NOMO-1 treated with DMSO at 0.1 percent for 48 hours (cell line): ENCODE data around the gene GDI1.
"Not testable (repeated sequence)": the region's sequence is repeated elsewhere in the genome, so short reads cannot be mapped to it uniquely, and the experiment has no call there.

Experiments
- DNase-seq: peaks from one replicate; lab custom pipeline; 2025; ENCODE audit not compliant: unreplicated experiment; lab: John Stamatoyannopoulos, UW

Gene GDI1

DNA sequence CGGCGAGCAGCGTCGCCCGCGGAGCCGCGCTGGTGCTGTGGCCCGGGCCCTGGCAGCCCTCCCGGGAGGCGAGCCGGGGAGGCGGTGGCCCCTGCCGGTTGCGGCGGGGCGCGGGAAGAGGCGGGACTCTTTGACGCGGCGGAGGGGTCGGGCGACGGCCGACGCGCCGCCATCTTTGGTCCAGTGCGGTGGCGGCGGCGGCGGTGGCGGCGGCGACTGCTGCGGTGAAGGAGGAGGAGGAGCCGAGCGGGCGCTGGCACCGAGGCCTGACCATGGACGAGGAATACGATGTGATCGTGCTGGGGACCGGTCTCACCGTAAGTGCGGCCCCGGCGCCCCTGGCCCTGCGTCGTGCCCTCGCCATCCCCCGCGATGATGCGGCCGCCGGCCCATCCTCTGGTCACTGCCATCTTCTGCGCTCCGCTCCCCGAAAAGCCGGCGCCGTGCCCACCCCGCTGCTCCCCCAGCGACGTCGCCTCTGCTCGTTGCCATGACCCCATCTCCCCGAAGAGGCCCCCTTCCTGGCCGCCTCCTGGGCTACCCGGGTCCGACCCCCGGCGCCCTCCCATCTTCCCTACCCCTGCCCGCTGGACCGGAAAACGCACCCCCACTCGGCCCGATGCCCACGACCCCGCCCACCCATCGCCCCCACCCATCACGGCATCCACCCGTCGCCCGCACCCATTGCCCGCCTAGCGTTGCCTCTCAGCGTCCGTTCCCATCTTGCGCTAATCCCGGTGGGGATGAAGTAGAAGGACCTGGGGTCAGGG is at the start of gene GDI1:
Gene GDI1, plus strand, starts transcription at position 172 of the 770 bp plus-strand sequence. Its CDS starts 101 bp downstream, at position 273.
- DNase-seq = no peak

- DNase-seq = not testable (repeated sequence)
These were observed 48.9 kb upstream of the GDI1 start for GRCh38 chrX:154388094-154388493.

GRCh38 chrX:154388649-154389048 is 48.3 kb upstream of the GDI1 start:
- not testable (repeated sequence) for DNase-seq

DNA sequence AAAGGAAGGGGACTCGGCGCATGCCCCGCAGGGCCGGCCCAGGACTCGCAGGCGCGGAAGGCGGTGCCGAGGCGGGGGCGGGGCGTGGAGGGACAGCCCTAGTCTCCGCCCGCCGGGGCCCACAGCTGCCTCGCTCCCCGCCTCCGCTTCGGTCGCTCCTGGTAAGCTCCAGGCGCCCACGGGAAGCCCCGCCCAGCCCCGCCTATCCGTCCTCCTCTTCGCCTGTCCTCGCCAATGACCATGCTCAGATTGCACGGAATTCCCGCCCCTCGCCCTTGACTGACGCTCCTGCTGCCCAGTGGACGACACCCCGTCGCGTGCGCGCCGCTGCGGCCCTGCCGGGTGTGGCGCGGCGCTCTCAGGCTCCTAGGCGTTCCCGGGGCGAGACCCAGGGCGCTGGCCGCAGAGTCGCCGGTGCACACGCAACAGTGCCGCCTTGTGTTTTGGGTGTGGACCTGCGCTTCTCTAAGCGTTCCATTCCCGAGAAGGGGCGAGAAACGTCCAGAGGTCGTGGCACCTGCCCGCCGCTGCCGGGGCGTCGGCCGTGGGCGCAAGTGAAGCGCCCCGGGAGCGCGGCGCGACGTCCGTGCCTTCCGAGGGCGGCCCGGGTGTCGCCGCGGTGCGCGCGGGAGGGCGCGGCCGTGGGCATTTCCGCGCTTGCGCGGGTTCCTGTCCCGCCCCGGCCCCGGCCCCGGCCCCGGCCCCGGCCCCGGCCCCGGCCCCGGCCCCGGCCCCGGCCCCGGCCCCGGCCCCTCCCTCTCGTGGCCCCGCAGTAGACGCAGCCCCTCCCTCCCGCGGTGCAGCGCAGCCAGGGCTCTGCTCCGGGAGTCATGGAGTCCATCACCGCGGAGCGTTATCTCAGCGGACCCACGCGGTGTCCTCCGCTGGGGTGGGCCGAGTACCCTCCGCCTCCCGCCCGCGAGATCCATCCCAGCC is 46.9 kb upstream of the GDI1 start:
- DNase-seq = not testable (repeated sequence)

GRCh38 chrX:154396363-154396762 is 40.6 kb upstream of the GDI1 start:
- not testable (repeated sequence) for DNase-seq

DNA sequence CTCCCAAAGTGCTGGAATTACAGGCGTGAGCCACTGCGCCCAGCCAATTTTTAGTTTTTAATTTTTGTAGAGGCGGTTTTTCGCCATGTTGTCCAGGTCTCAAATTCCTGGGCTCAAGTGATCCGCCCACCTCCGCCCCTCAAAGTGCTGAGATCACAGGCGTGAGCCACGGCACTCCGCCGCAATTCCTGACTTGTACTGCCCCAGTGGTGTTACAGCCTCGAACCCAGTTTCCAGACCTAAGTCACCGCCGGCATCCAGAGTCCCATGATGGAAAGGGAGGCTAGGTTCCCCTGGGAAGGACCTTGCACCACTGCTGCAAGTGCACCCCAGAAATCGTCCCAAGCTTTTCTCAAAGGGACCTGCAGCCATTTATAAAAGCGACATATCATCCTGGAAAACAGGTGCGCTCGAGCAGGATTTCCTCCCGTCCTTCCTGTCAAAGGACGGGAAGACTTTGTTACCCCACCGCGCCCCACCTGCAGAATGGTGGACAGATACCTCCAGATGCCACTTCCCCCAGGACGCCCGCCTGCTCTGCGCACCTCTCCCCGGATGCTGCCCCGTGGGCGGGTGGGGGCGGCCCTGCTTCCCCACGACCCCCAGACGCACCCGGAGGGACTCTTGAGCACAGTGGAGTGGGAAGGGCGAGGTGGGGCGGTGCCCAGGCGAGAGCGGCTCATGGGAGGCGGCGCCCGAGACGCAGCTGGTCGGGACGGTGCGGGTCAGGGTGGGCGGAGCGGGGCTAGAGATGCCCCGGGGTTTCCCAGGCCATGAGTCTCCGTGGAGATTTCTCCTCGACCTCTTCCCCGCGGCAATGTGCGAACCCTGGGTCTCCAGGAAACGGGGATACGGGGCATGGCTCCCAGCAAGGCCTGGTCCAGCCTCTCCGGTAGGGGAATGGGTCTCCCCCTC is 39.7 kb upstream of the GDI1 start:
- peak; percentile 39 for DNase-seq

DNA sequence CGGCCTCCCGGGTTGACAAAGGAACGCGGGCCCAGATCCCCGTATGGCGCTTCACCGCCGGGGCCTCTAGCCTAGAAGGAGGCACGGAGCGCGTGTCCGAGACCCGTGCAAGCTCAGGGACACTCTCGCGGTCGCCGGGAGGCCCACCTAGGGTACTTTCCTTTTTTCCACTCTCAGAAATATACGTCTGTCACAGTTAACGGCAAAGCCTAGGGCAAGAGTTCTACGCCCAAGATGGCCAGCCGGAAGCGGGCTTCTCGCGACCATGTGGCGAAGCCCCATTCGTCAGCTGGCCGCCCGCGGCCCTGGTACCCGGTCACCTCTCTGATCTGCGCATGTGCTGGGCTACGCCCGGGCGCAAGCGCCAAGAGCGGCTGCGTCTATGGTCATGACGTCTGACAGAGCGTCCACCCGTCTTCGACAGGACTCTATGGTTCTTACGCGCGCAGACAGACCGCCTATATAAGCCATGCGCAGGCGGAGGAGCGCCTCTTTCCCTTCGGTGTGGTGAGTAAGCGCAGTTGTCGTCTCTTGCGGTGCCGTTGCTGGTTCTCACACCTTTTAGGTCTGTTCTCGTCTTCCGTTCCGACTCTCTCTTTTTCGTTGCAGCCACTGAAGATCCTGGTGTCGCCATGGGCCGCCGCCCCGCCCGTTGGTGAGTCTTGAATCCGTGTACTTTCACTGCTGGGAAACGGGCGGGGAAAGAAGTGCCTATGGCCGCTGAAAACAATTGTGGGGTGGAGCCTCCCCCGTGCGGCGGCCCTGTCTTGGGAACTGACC is 38.9 kb upstream of the GDI1 start, which contains the start of gene RPL10:
Gene RPL10, plus strand, starts transcription at position 490 of the 780 bp plus-strand sequence. Its CDS starts 143 bp downstream, at position 633.
- DNase-seq = peak; percentile 88

GRCh38 chrX:154398668-154399526 is 38.1 kb upstream of the GDI1 start:
- peak; percentile 66 for DNase-seq

GRCh38 chrX:154399527-154400368 is 37.2 kb upstream of the GDI1 start:
- no peak for DNase-seq

DNA sequence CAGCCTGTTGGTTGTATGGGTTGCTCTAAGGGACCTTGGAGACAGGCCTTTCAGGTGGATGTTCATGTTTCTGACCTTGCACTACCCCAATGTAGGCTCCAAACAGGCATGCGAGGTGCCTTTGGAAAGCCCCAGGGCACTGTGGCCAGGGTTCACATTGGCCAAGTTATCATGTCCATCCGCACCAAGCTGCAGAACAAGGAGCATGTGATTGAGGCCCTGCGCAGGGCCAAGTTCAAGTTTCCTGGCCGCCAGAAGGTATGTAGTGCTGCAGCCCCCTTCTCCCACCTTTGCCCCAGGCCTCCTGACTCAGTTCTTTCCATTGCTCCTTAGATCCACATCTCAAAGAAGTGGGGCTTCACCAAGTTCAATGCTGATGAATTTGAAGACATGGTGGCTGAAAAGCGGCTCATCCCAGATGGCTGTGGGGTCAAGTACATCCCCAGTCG is 36.6 kb upstream of the GDI1 start:
- DNase-seq = not testable (repeated sequence)

DNA sequence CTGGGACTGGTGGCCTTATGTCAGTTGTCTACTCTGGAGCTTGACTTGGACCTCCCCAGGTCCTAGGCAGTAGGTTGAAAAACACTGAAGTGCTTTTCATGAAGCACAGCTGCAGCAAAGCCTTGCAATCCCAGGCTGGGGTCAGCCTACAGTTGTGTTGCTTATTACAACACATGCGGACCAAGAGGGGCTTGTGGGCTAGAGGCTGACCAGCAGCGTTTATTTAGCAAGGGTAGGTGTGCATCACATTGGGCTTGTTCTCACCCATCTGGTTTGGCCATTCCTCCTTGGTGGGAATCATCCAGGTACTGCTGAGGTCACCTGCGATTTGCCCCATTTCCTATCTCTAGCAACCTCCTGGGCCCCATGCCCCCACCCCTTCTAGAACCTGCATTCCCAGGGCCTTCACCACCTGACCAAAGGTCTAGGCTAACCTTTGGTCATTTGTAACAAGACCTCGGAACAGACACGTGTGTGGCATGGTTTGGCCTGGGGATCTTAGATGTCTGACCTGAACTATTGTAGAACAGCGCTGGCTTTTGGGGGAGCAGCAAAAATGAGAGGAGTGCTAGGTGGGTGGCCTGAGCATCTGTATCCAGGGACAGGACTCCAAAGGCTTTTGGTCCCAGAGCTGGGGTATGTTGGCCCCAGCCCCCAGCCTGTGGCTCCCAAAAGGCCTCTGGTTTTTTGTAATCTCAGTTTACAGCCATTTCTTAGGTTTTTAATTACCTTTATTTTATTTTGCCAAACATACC is 35.7 kb upstream of the GDI1 start:
- no peak for DNase-seq

- DNase-seq = no peak
These were observed 34.9 kb upstream of the GDI1 start for GRCh38 chrX:154401918-154402621.

GRCh38 chrX:154402622-154403127 is 34.3 kb upstream of the GDI1 start:
- DNase-seq = no peak

DNA sequence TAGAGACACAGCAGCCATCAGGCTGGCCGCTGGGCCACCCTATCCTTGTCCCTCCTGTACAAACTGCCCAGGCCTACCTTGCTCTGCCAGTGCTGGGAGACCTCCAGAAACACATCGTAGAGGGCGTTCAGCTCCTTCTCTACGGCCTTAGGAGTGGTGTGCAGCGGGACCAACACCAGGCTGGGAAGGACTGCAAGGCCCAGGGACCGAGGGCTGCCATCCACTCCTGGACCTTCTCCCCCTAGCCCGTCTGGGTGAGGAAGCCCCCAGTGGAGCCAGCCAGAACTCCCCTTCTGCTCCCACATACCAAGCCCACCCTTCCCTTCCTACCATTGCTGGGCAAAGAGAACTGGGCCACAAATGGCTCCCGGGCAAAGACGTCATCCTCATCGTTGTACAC is 33.8 kb upstream of the GDI1 start:
- no peak for DNase-seq

DNA sequence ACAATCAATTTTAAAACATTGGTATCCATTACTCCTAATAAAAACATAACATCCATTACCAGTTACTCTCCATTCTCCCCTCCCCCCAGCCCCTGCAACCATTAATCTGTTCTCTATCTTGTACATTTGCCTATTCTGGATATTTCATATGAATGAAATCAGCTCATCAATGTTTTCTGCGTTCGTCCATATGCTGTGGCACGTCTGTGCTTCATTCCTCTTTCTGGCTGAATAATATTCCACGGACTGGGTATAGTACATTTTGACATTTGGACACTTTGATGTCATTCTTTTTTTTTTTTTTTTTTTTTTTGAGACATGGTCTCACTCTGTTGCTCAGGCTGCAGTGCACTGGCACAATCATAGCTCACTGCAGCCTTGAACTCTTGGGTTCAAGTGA is 33.1 kb upstream of the GDI1 start:
- no peak for DNase-seq

GRCh38 chrX:154404625-154405192 is 32.2 kb upstream of the GDI1 start:
- DNase-seq = no peak
